Upper lobe of left lung (tissue), 4 donors: ENCODE results near the gene CCL7.

Experiments used
- POLR2A ChIP-seq, 4 donors: fragments of 450-650 bp; IDR thresholded peaks; one replicate each; pipeline ENCODE4 v1.5.1; 2016 to 2017; ENCODE audit warnings: antibody characterized with exemption in 4 of 4, mild to moderate bottlenecking in 2 of 4
- POLR2AphosphoS5 ChIP-seq, 2 donors: sonication (generic); formaldehyde crosslinking; IDR thresholded peaks; one replicate each; pipeline ENCODE4 v1.5.1; 2017; ENCODE audit warnings: antibody characterized with exemption in 2 of 2

- TF ChIP-seq POLR2AphosphoS5 (IDR thresholded peaks at IDR 0.05): no peak
- TF ChIP-seq POLR2A (IDR thresholded peaks at IDR 0.05): no peak
Measured at GRCh38 chr17:34226744-34227034, 43.3 kb upstream of the CCL7 start.
